NCI-H2227 (cell line): ENCODE data around the gene NOC3L.
"Not testable (repeated sequence)": the region's sequence is repeated elsewhere in the genome, so short reads cannot be mapped to it uniquely, and the experiment has no call there.

Experiments used
- DNase-seq: peaks from one replicate; lab custom pipeline; 2025; ENCODE audit not compliant: unreplicated experiment; lab: John Stamatoyannopoulos, UW

Gene NOC3L

GRCh38 chr10:94364482-94364881, 1.7 kb upstream of the NOC3L start:
- DNase-seq: no peak

GRCh38 chr10:94363251-94363565, 469 bp upstream of the NOC3L start:
- DNase-seq: no peak

GRCh38 chr10:94361171-94361794, 1.5 kb downstream of the NOC3L start:
- no peak for DNase-seq

- no peak for DNase-seq
Observed at GRCh38 chr10:94358480-94358879, 4.3 kb downstream of the NOC3L start.

- no peak for DNase-seq
Observed at GRCh38 chr10:94357193-94357592, 5.5 kb downstream of the NOC3L start.

- DNase-seq: no peak
Observed at GRCh38 chr10:94355841-94356240, 6.9 kb downstream of the NOC3L start.

- DNase-seq: no peak
Observed at GRCh38 chr10:94353336-94353735, 9.4 kb downstream of the NOC3L start.

GRCh38 chr10:94351089-94351488, 11.7 kb downstream of the NOC3L start:
- no peak for DNase-seq

GRCh38 chr10:94350500-94350899, 12.2 kb downstream of the NOC3L start:
- DNase-seq: not testable (repeated sequence)

GRCh38 chr10:94349327-94349726, 13.4 kb downstream of the NOC3L start:
- DNase-seq: no peak

- no peak for DNase-seq
Observed at GRCh38 chr10:94344522-94345122, 18.1 kb downstream of the NOC3L start.

GRCh38 chr10:94343151-94343550, 19.6 kb downstream of the NOC3L start:
- no peak for DNase-seq

GRCh38 chr10:94334857-94335256, 27.9 kb downstream of the NOC3L start:
- no peak for DNase-seq

GRCh38 chr10:94333051-94333450, 29.7 kb downstream of the NOC3L start:
- DNase-seq: no peak

- DNase-seq: no peak
Observed at GRCh38 chr10:94328613-94329012, 34.1 kb downstream of the NOC3L start.

- DNase-seq: no peak
Observed at GRCh38 chr10:94327649-94328048, 35.1 kb downstream of the NOC3L start.

- DNase-seq: no peak
Observed at GRCh38 chr10:94324609-94325233, 38.0 kb downstream of the NOC3L start.

GRCh38 chr10:94320285-94320914, 42.3 kb downstream of the NOC3L start:
- peak; percentile 54 for DNase-seq

GRCh38 chr10:94316560-94316959, 46.2 kb downstream of the NOC3L start:
- no peak for DNase-seq

- DNase-seq: no peak
Observed at GRCh38 chr10:94315975-94316464, 46.7 kb downstream of the NOC3L start.

- DNase-seq: no peak
Observed at GRCh38 chr10:94315024-94315451, 47.7 kb downstream of the NOC3L start.

- no peak for DNase-seq
Observed at GRCh38 chr10:94310369-94310768, 52.4 kb downstream of the NOC3L start.
